Stimulated activated CD8-positive, alpha-beta memory T cell treated with anti-CD3 and anti-CD28 coated beads, Interleukin-4, amount 100 ng/mL, for 48 hours (primary cell): ENCODE results near the gene DUOXA2.
A peak's percentile ranks its signal among the peaks of the same experiment; 100 is the strongest.

ENCODE experiments used
- DNase-seq: peaks from one replicate; pipeline ENCODE4 v3.0.0-alpha.2; 2020

DUOXA2 gene

GRCh38 chr15:45138814-45139765, 25.0 kb downstream of the DUOXA2 start:
- no peak for DNase-seq

- DNase-seq, result no peak
Observed at GRCh38 chr15:45139770-45140169, 25.6 kb downstream of the DUOXA2 start.

GRCh38 chr15:45140557-45141250, 26.6 kb downstream of the DUOXA2 start:
- DNase-seq, result no peak

- no peak for DNase-seq
Observed at GRCh38 chr15:45141386-45141785, 27.3 kb downstream of the DUOXA2 start.

GRCh38 chr15:45143056-45143455, 28.9 kb downstream of the DUOXA2 start:
- DNase-seq, result no peak

- DNase-seq, result no peak
Observed at GRCh38 chr15:45143946-45144345, 29.8 kb downstream of the DUOXA2 start.

- DNase-seq, result no peak
Observed at GRCh38 chr15:45144775-45145174, 30.6 kb downstream of the DUOXA2 start.

GRCh38 chr15:45146405-45146804, 32.3 kb downstream of the DUOXA2 start:
- no peak for DNase-seq

- DNase-seq, result no peak
Observed at GRCh38 chr15:45147606-45148005, 33.5 kb downstream of the DUOXA2 start.

- no peak for DNase-seq
Observed at GRCh38 chr15:45148076-45149059, 34.2 kb downstream of the DUOXA2 start.

- no peak for DNase-seq
Observed at GRCh38 chr15:45149060-45149459, 34.9 kb downstream of the DUOXA2 start.

GRCh38 chr15:45150481-45150880, 36.4 kb downstream of the DUOXA2 start:
- DNase-seq, result no peak

- DNase-seq, result no peak
Observed at GRCh38 chr15:45150997-45151396, 36.9 kb downstream of the DUOXA2 start.

GRCh38 chr15:45151998-45152828, 38.1 kb downstream of the DUOXA2 start:
- DNase-seq, result no peak

- DNase-seq, result no peak
Observed at GRCh38 chr15:45155739-45156138, 41.6 kb downstream of the DUOXA2 start.

GRCh38 chr15:45156744-45157455, 42.8 kb downstream of the DUOXA2 start:
- DNase-seq, result no peak

- peak; percentile 51 for DNase-seq
Observed at GRCh38 chr15:45157974-45158373, 43.8 kb downstream of the DUOXA2 start.

GRCh38 chr15:45161666-45162065, 47.5 kb downstream of the DUOXA2 start:
- no peak for DNase-seq

GRCh38 chr15:45162771-45163507, 48.8 kb downstream of the DUOXA2 start:
- peak; percentile 79 for DNase-seq

- DNase-seq, result no peak
Observed at GRCh38 chr15:45163508-45163856, 49.4 kb downstream of the DUOXA2 start.

- DNase-seq, result no peak
Observed at GRCh38 chr15:45164914-45165313, 50.8 kb downstream of the DUOXA2 start.
